HG02943 (cell line): ENCODE results near the gene ACSF2.

Experiments used
- ATAC-seq: cut with Tn5 transposase; IDR thresholded peaks from one replicate; pipeline ENCODE4 v1.9.1; 2021; ENCODE audit warnings: mild to moderate bottlenecking, low read depth, moderate library complexity; ENCODE audit not compliant: unreplicated experiment

The ACSF2 gene

DNA sequence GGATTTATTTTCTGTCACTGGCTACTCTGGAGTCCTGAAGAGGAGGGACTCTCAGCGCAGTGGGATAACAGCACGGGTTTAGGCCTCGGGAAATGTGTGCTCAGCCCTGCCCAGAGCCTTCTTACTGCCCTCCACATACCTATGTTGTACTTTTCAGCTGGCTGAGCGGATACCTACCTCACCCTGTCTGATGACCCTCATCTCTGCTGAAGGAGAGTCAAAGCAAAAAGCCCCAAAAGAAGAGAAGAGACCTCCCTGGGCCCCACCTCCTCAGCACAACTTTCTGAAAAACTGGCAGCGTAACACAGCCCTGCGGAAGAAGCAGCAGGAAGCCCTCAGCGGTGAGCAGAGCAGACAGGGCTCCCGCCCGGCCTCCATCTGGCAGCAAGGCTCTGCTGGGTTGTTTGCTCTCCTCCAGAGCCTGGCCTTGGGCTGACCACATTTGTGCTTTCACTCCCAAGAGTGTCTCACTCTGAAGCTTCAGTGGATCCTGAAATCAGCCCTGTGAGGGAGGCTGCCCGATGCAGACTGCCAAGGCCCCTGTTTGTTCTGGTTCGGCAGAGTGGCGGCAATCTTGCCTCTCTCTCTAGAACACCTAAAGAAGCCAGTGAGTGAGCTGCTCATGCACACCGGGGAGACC lies 92.5 kb downstream of the ACSF2 start:
- ATAC-seq: no peak

DNA sequence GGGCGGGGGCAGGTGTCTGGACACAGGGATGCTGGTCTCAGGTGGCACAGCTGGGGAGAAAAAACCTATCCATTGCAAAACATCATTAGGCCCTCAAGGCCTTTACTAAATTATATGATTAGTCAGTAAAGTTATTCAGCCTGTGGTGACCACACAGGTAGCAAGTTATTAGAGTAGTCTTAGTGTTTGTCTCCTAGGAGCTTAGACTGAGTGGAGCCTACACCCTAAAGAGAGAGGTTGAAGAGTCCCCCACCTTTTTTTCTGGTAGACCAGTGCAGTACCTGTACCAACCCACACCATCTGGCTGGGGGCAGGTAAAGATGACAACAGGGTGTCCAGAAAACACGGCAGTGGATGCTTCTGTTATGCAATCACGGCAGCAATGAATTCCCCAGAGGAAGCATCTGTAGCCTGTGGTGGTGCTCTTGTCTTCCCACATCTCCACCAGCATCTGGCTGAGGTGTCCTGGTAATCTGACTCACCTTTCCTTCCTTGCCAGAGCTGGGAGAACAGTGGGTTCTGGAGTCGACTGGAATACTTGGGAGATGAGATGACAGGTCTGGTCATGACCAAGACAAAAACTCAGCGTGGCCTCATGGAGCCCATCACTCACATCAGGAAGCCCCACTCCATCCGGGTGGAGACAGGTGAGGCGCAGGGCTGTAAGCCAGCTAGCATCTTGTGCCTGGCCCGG lies 93.3 kb downstream of the ACSF2 start:
- no peak for ATAC-seq

DNA sequence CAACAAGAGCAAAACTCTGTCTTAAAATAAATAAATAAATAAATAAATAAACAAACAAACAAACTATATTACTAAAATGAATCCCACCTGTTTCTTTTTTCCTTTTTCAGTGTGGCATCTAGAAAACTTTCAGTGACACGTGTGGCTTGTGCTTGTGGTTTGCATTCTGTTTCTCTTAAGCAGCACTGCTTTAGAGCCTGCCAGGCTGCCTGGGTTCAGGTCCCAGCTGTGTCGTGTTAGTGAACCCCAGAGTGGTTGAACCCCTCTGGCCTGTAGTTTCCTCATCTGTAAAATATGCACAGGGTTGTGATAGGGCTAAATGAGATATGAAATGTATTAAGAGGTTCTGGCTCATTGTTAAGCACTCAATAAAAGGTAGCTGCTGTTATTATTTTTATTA lies 94.5 kb downstream of the ACSF2 start:
- no peak for ATAC-seq

DNA sequence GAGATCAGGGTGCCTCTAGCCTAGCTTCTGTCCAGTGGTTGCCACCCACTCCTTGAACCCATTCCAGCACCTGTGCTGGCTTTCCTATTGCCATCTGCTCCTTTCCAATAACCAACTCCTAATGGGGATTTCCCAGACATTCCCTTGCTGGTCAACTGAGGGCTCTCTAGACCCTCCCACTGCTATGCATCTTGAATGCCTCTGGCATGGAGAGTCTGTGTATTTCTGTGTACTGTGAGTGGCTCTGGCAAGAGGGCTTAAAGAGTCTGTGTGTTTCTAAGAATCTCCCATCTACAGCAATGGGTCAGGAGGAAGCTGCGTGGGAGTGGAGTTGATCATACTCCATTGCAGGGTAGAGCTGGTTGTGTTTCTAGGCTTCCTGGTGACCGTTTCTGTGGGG lies 95.5 kb downstream of the ACSF2 start:
- ATAC-seq: no peak

DNA sequence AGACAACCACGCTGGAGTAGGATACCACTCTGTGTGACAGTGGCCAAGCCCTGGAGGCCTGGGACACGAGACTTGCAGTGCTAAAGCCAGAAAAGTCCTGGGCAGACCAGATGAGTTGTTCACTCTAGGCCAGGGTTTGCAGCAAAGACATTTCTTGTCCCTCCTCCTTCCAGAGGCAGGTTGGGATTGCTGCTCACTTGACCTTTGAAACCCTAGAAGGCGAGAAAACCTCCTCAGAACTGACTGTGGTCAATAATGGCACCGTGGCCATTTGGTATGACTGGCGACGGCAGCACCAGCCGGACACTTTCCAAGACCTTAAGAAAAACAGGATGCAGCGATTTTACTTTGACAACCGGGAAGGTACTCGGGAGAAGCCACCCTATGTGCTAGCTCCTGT lies 96.7 kb downstream of the ACSF2 start:
- no peak for ATAC-seq

DNA sequence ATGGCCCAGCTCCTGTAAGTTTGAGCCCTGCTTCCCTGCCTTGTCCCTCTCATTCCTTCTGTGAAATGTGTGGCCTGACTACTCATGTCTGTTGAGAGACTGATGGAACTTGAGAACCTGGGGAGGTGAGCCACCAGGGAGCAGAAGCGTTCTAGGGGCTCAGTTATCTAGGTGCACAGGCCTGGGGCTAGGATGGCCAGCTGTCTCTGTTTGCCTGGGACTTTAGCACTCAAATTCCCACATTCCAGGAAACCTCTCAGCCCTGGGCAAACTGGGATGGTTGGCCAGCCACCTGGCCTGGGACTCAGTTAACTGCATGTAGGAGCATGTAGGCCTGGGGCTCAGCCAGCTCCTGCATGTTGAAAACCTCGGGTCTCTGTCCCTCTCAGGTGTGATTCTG lies 97.2 kb downstream of the ACSF2 start:
- no peak for ATAC-seq
